Measurements from ENCODE around the gene TNXB.

- TF ChIP-seq CTCF (IDR thresholded peaks at IDR 0.05) (no peak), POLR2A (IDR thresholded peaks at IDR 0.05) (no peak)
These were observed 5.7 kb upstream of the TNXB start for GRCh38 chr6:32114796-32115195.
